GM21528 (cell line): ENCODE measurements around the gene GAD1.

Source experiments
- ATAC-seq: cut with Tn5 transposase; IDR thresholded peaks from one replicate; pipeline ENCODE4 v1.9.1; 2021; ENCODE audit warnings: mild to moderate bottlenecking, moderate library complexity; ENCODE audit not compliant: unreplicated experiment, low FRiP score

The GAD1 gene

GRCh38 chr2:170816504-170817092 lies at the start of gene GAD1:
Gene GAD1, plus strand, starts transcription at chr2:170816887. Its CDS starts 1,705 bp downstream, at chr2:170818592.
- peak; percentile 62 for ATAC-seq

- ATAC-seq = peak; percentile 44
Observed at GRCh38 chr2:170770008-170770605, 46.6 kb upstream of the GAD1 start, which contains the start of gene ERICH2. Gene ERICH2, plus strand, starts transcription at chr2:170770378. Its CDS starts 304 bp downstream, at chr2:170770682.

GRCh38 chr2:170770606-170771420 lies 45.9 kb upstream of the GAD1 start:
- peak; percentile 78 for ATAC-seq

- no peak for ATAC-seq
Observed at GRCh38 chr2:170771421-170771937, 45.2 kb upstream of the GAD1 start.

GRCh38 chr2:170772295-170772694 lies 44.4 kb upstream of the GAD1 start:
- no peak for ATAC-seq

GRCh38 chr2:170774074-170774473 lies 42.6 kb upstream of the GAD1 start:
- ATAC-seq = no peak

GRCh38 chr2:170778900-170779299 lies 37.8 kb upstream of the GAD1 start:
- no peak for ATAC-seq

- ATAC-seq = no peak
Observed at GRCh38 chr2:170779304-170779703, 37.4 kb upstream of the GAD1 start.

- no peak for ATAC-seq
Observed at GRCh38 chr2:170782673-170783072, 34.0 kb upstream of the GAD1 start.

GRCh38 chr2:170783549-170783948 lies 33.1 kb upstream of the GAD1 start:
- no peak for ATAC-seq

GRCh38 chr2:170798996-170799395 lies 17.7 kb upstream of the GAD1 start:
- no peak for ATAC-seq

- ATAC-seq = no peak
Observed at GRCh38 chr2:170806548-170806947, 10.1 kb upstream of the GAD1 start.

GRCh38 chr2:170812710-170813600 lies 3.7 kb upstream of the GAD1 start:
- no peak for ATAC-seq

- ATAC-seq = no peak
Observed at GRCh38 chr2:170813611-170814532, 2.8 kb upstream of the GAD1 start.

- ATAC-seq = no peak
Observed at GRCh38 chr2:170814533-170815230, 2.0 kb upstream of the GAD1 start.

- no peak for ATAC-seq
Observed at GRCh38 chr2:170815311-170815710, 1.4 kb upstream of the GAD1 start.

- no peak for ATAC-seq
Observed at GRCh38 chr2:170815746-170816503, 762 bp upstream of the GAD1 start.
